ENCODE measurements around the gene MYO3B.
A peak's percentile ranks its signal among the peaks of the same experiment; 100 is the strongest.
"Not testable (repeated sequence)": the region's sequence is repeated elsewhere in the genome, so short reads cannot be mapped to it uniquely, and the experiment has no call there.

MYO3B gene

GRCh38 chr2:170586571-170587095 is 408.7 kb downstream of the MYO3B start:
- no peak for DNase-seq

GRCh38 chr2:170587117-170587516 is 409.2 kb downstream of the MYO3B start:
- no peak for DNase-seq

GRCh38 chr2:170587922-170588321 is 410.0 kb downstream of the MYO3B start:
- DNase-seq = no peak

- DNase-seq = no peak
Measured at GRCh38 chr2:170588729-170589128, 410.8 kb downstream of the MYO3B start.

GRCh38 chr2:170596576-170596975 is 418.6 kb downstream of the MYO3B start:
- DNase-seq = no peak

- DNase-seq = no peak
Measured at GRCh38 chr2:170598067-170598395, 420.1 kb downstream of the MYO3B start.

- DNase-seq = no peak
Measured at GRCh38 chr2:170601489-170601888, 423.5 kb downstream of the MYO3B start.

GRCh38 chr2:170605862-170606261 is 427.9 kb downstream of the MYO3B start:
- DNase-seq = no peak

GRCh38 chr2:170607171-170607570 is 429.2 kb downstream of the MYO3B start:
- no peak for DNase-seq

GRCh38 chr2:170610615-170611014 is 432.7 kb downstream of the MYO3B start:
- no peak for DNase-seq

- not testable (repeated sequence) for DNase-seq
Measured at GRCh38 chr2:170618948-170619347, 441.0 kb downstream of the MYO3B start.

- DNase-seq = not testable (repeated sequence)
Measured at GRCh38 chr2:170635094-170635493, 457.1 kb downstream of the MYO3B start.

GRCh38 chr2:170639635-170640034 is 461.7 kb downstream of the MYO3B start:
- DNase-seq = no peak

GRCh38 chr2:170641961-170642360 is 464.0 kb downstream of the MYO3B start:
- DNase-seq = no peak

GRCh38 chr2:170643346-170643745 is 465.4 kb downstream of the MYO3B start:
- DNase-seq = no peak

GRCh38 chr2:170647741-170648436 is 469.9 kb downstream of the MYO3B start:
- no peak for DNase-seq

GRCh38 chr2:170651624-170652325 is 473.8 kb downstream of the MYO3B start:
- DNase-seq = peak; percentile 44 to 77

GRCh38 chr2:170652637-170653417 is 474.9 kb downstream of the MYO3B start:
- no peak for DNase-seq

- no peak for DNase-seq
Measured at GRCh38 chr2:170656669-170657068, 478.7 kb downstream of the MYO3B start.

GRCh38 chr2:170660409-170660808 is 482.5 kb downstream of the MYO3B start:
- no peak for DNase-seq

GRCh38 chr2:170665743-170666142 is 487.8 kb downstream of the MYO3B start:
- no peak for DNase-seq

- no peak for DNase-seq
Measured at GRCh38 chr2:170669909-170670308, 492.0 kb downstream of the MYO3B start.

GRCh38 chr2:170670651-170671050 is 492.7 kb downstream of the MYO3B start:
- no peak for DNase-seq

GRCh38 chr2:170671079-170671478 is 493.1 kb downstream of the MYO3B start:
- DNase-seq = no peak

Measured in CD4-positive, alpha-beta T cell treated with Interferon alpha-2 for 1 hour (primary cell).